GM12878 (cell line): ENCODE data around the gene CDHR2. TPM values are rescaled to one million over a fixed set of nuclear protein-coding genes. Genes with fewer than 3 reads are reported as not detected.

Experiments used
- ATAC-seq: fragments of 200-7000 bp; cut with Tn5 transposase; 3 replicates; pipeline ENCODE4 v1.9.1; 2020; ENCODE audit warnings: mild to moderate bottlenecking, moderate library complexity
- BruUV-seq: library from RNA; stranded (reverse); fragments of 400-500 nt; replicated peaks from 2 replicates; lab custom pipeline; 2021; lab: Mats Ljungman, UMichigan
- CTCF ChIA-PET: fragments of 300-600 bp; sonication (Branson Sonifier 250); formaldehyde crosslinking; extraction: SDS; loops from one replicate; lab custom pipeline; 2021; ENCODE audit warnings: inconsistent platforms; lab: Yijun Ruan, JAX
- POLR2A ChIA-PET: fragments of 350-600 bp; formaldehyde crosslinking; extraction: SDS; loops from one replicate; lab custom pipeline; 2021; ENCODE audit warnings: inconsistent platforms; lab: Charles Lee
- RAD21 ChIA-PET: fragments of 300-600 bp; sonication (Branson Sonifier 250); formaldehyde crosslinking; loops from one replicate; lab custom pipeline; 2023; ENCODE audit warnings: antibody characterized with exemption; ENCODE audit not compliant: unreplicated experiment; lab: Charles Lee
- SMC1A ChIA-PET: fragments of 300-600 bp; sonication (Branson Sonifier 250); formaldehyde crosslinking; loops from one replicate; lab custom pipeline; 2023; ENCODE audit not compliant: unreplicated experiment, uncharacterized antibody; lab: Charles Lee
- DNase-seq: peaks from one replicate; pipeline ENCODE4 v3.0.0-alpha.2; 2011; ENCODE audit warnings: low read depth, low spot score
- FAIRE-seq: peaks from 3 replicates; lab custom pipeline; 2011; peaks lifted over from hg19 to GRCh38; lab: Jason Lieb, UNC
- H2AFZ ChIP-seq: 2 replicates; pipeline ENCODE4 v1.6.0; 2011; ENCODE audit warnings: low read depth, low read length, control low read depth; ENCODE audit not compliant: control insufficient read depth
- H3K27ac ChIP-seq: 2 replicates; pipeline ENCODE4 v1.5.1; 2011; ENCODE audit warnings: control low read depth; ENCODE audit not compliant: control insufficient read depth, insufficient read depth
- H3K27me3 ChIP-seq, 2 experiments: replicated peaks in 1 of 2; 2 replicates each; pipeline versions ENCODE4 v1.6.0 to v1.6.1; 2011; ENCODE audit warnings: low read length in 1 of 2; ENCODE audit not compliant: control insufficient read depth in 2 of 2, insufficient read depth in 2 of 2
- H3K36me3 ChIP-seq, 2 experiments: 2 replicates each; pipeline ENCODE4 v1.5.1; 2011; ENCODE audit warnings: low read length in 1 of 2; ENCODE audit not compliant: control insufficient read depth in 2 of 2, insufficient read depth in 2 of 2
- H3K4me1 ChIP-seq: 2 replicates; pipeline ENCODE4 v1.6.1; 2011; ENCODE audit warnings: mild to moderate bottlenecking, low read length, moderate library complexity, mixed read lengths; ENCODE audit not compliant: control insufficient read depth, insufficient read depth
- H3K4me2 ChIP-seq: 2 replicates; pipeline ENCODE4 v1.6.0; 2011; ENCODE audit warnings: control low read depth; ENCODE audit not compliant: control insufficient read depth, insufficient read depth
- H3K4me3 ChIP-seq: fragments of 200-600 bp; sonication (generic); 2 replicates; pipeline ENCODE4 v1.5.1; 2016
- H3K79me2 ChIP-seq: 2 replicates; pipeline ENCODE4 v1.6.0; 2011; ENCODE audit warnings: low read length; ENCODE audit not compliant: control insufficient read depth, insufficient read depth
- H3K9ac ChIP-seq: 2 replicates; pipeline ENCODE4 v1.8.0; 2011; ENCODE audit warnings: low read length, control low read depth, mixed read lengths; ENCODE audit not compliant: control insufficient read depth, insufficient read depth
- H3K9me3 ChIP-seq: replicated peaks from 3 replicates; pipeline ENCODE4 v1.5.1; 2011; ENCODE audit warnings: mild to moderate bottlenecking, low read length; ENCODE audit not compliant: control insufficient read depth, insufficient read depth
- H4K20me1 ChIP-seq: 2 replicates; pipeline ENCODE4 v1.6.0; 2011; ENCODE audit not compliant: control insufficient read depth, insufficient read depth
- BACH1 ChIP-seq: fragments of 450-650 bp; IDR thresholded peaks from 2 replicates; pipeline ENCODE4 v1.6.1; 2017; ENCODE audit warnings: mild to moderate bottlenecking, borderline replicate concordance
- BHLHE40 ChIP-seq, 2 experiments: fragments of 450-650 bp in 1 of 2; IDR thresholded peaks; 2 replicates each; pipeline ENCODE4 v1.6.1; 2011 to 2017; ENCODE audit warnings: low read depth in 2 of 2, borderline replicate concordance in 1 of 2, improper control_type of control experiment in 1 of 2, low read length in 1 of 2, mild to moderate bottlenecking in 1 of 2
- BRCA1 ChIP-seq: IDR thresholded peaks from 2 replicates; pipeline ENCODE4 v1.6.1; 2011; ENCODE audit warnings: low read depth, low read length, improper control_type of control experiment
- CHD2 ChIP-seq: IDR thresholded peaks from 2 replicates; pipeline ENCODE4 v1.6.1; 2011; ENCODE audit warnings: low read depth, low read length, improper control_type of control experiment, borderline replicate concordance
- E4F1 ChIP-seq: fragments of 450-650 bp; IDR thresholded peaks from 2 replicates; pipeline ENCODE4 v1.6.1; 2018; ENCODE audit warnings: borderline replicate concordance, mild to moderate bottlenecking; ENCODE audit not compliant: partially characterized antibody
- EGR1 ChIP-seq, 2 experiments: IDR thresholded peaks; 1 replicate in 1 of 2; 2 replicates in 1 of 2; pipeline ENCODE4 v1.6.1; 2011 to 2012; ENCODE audit warnings: low read depth in 2 of 2, low read length in 2 of 2, borderline replicate concordance in 1 of 2, mild to moderate bottlenecking in 1 of 2, moderate library complexity in 1 of 2
- FOS ChIP-seq: IDR thresholded peaks from 3 replicates; pipeline ENCODE4 v1.6.1; 2011; ENCODE audit warnings: borderline replicate concordance; ENCODE audit not compliant: insufficient read length; ENCODE audit errors: extremely low read depth
- HCFC1 ChIP-seq: fragments of 150-350 bp; IDR thresholded peaks from 2 replicates; pipeline ENCODE4 v1.6.1; 2014; ENCODE audit warnings: low read length
- IKZF1 ChIP-seq: fragments of 450-650 bp; conservative IDR thresholded peaks from 2 replicates; pipeline ENCODE4 v1.6.1; 2017; ENCODE audit warnings: antibody characterized with exemption, mild to moderate bottlenecking
- KLF5 ChIP-seq: fragments of 450-650 bp; IDR thresholded peaks from 2 replicates; pipeline ENCODE4 v1.6.1; 2014; ENCODE audit warnings: mild to moderate bottlenecking; ENCODE audit not compliant: partially characterized antibody
- POLR2AphosphoS2 ChIP-seq: IDR thresholded peaks from 2 replicates; pipeline ENCODE4 v1.6.1; 2011; ENCODE audit warnings: low read depth, mild to moderate bottlenecking, low read length, improper control_type of control experiment, moderate library complexity
- RAD21 ChIP-seq: IDR thresholded peaks from 2 replicates; pipeline ENCODE4 v1.6.1; 2011; ENCODE audit warnings: mild to moderate bottlenecking, low read depth, low read length, moderate library complexity; ENCODE audit not compliant: insufficient read depth
- RB1 ChIP-seq: fragments of 450-650 bp; formaldehyde crosslinking; IDR thresholded peaks from 2 replicates; pipeline ENCODE4 v1.6.1; 2017; ENCODE audit warnings: mild to moderate bottlenecking, borderline replicate concordance
- SPI1 ChIP-seq: IDR thresholded peaks from 2 replicates; pipeline ENCODE4 v1.6.1; 2011; ENCODE audit warnings: low read depth, mild to moderate bottlenecking, low read length, moderate library complexity, borderline replicate concordance; ENCODE audit not compliant: insufficient read depth
- SUZ12 ChIP-seq: fragments of 200-600 bp; sonication (generic); IDR thresholded peaks from one replicate; pipeline ENCODE4 v1.6.1; 2018; ENCODE audit warnings: antibody characterized with exemption, mild to moderate bottlenecking; ENCODE audit not compliant: unreplicated experiment
- TCF7 ChIP-seq: IDR thresholded peaks from 2 replicates; pipeline ENCODE4 v1.6.1; 2014; ENCODE audit warnings: antibody characterized with exemption, borderline replicate concordance
- ZBTB4 ChIP-seq: fragments of 450-650 bp; formaldehyde crosslinking; IDR thresholded peaks from 2 replicates; pipeline ENCODE4 v1.4.0; 2022; ENCODE audit warnings: mild to moderate bottlenecking, moderate library complexity
- ZNF622 ChIP-seq: fragments of 450-650 bp; IDR thresholded peaks from 2 replicates; pipeline ENCODE4 v1.6.1; 2017; ENCODE audit warnings: mild to moderate bottlenecking, inconsistent platforms
- ZSCAN29 ChIP-seq: fragments of 450-650 bp; IDR thresholded peaks from 2 replicates; pipeline ENCODE4 v1.6.1; 2017; ENCODE audit warnings: mild to moderate bottlenecking, moderate library complexity
- WGBS: methylation state at CpG from one replicate; pipeline ENCODE4 v1.1.6; 2016; ENCODE audit warnings: low lambda C conversion rate; ENCODE audit not compliant: insufficient replicate concordance, insufficient coverage; ENCODE audit errors: missing lambda C conversion rate; 5-methylcytosine and 5-hydroxymethylcytosine counted together
- in situ Hi-C: fragments of 300-500 bp; cut with MboI; formaldehyde crosslinking; loops from 9 replicates; pipeline ENCODE4 v1.14.3; 2018; ENCODE audit warnings: mixed read lengths
- intact Hi-C: fragments of 100-400 bp; cut with micrococcal nuclease; formaldehyde crosslinking; loops from one replicate; pipeline ENCODE4 v1.14.2; 2022; ENCODE audit not compliant: unreplicated experiment
- polyA plus RNA-seq, 11 experiments: library from polyadenylated mRNA; depleted of rRNA in 4 of 11; unstranded in 6 of 11; stranded (reverse) in 5 of 11; fragments of >200 nt; fragmentation: Nextera tagmentation in 4 of 11; fragmentation: Illumina TruSeq in 1 of 11; extraction: Ambion mirVana in 4 of 11; extraction: Trizol in 1 of 11; gene quantifications; 1 replicate in 1 of 11; 2 replicates in 10 of 11; pipeline versions ENCODE4 v1.2.1 to v1.2.3, GENCODE V29; 2011 to 2016; ENCODE audit warnings: inconsistent platforms in 2 of 11, missing spikeins in 2 of 11, low read depth in 1 of 11
- total RNA-seq, 4 experiments: library from RNA; depleted of rRNA in 3 of 4; stranded (reverse); fragments of >200 nt in 3 of 4; fragmentation: Illumina TruSeq in 1 of 4; extraction: Trizol in 1 of 4; gene quantifications; 2 replicates each; pipeline versions ENCODE4 v1.2.1 to v1.2.3, GENCODE V29; 2013 to 2021

The CDHR2 gene
- total and polyA plus RNA-seq, 10 of the 15 experiments (the other 5 are each of a cell fraction or from before 2014, with no cell fraction given) = 0.03 to 0.46 (median 0.06) TPM; not detected in 5

- 74% methylated on average over 22 of the region's 22 CpGs for WGBS
- H3K9me3 ChIP-seq = no peaks in the 10 kb centered on the region
- POLR2A ChIA-PET = no interaction called here
- TF ChIP-seq TCF7 = no peak
- TF ChIP-seq SUZ12 = no peak
- no peak for TF ChIP-seq BHLHE40 (IDR thresholded peaks at IDR 0.05; ENCODE audit: borderline replicate concordance in 1 of 2, low read depth in 2 of 2, low read length in 1 of 2)
- no peak for TF ChIP-seq HCFC1
- TF ChIP-seq POLR2AphosphoS2 = no peak
- no peak for TF ChIP-seq KLF5
- no peak for TF ChIP-seq ZNF622
- TF ChIP-seq E4F1 = no peak
- TF ChIP-seq CHD2 = no peak
- no peak for TF ChIP-seq SPI1
- no peak for TF ChIP-seq EGR1 (IDR thresholded peaks at IDR 0.05; ENCODE audit: borderline replicate concordance in 1 of 2, low read depth in 2 of 2, low read length in 2 of 2)
- TF ChIP-seq ZSCAN29 = no peak
- TF ChIP-seq ZBTB4 (CRISPR knock-in tag) = no peak
- no peak for TF ChIP-seq RAD21
- TF ChIP-seq IKZF1 = no peak
- TF ChIP-seq BACH1 = no peak
- no peak for TF ChIP-seq RB1
- TF ChIP-seq FOS = no peak
- no peak for TF ChIP-seq BRCA1
Measured at GRCh38 chr5:176644878-176645670, 95.9 kb downstream of the CDHR2 start.

More at GRCh38 chr5:176644878-176645670, 95.9 kb downstream of the CDHR2 start:
- in situ Hi-C loops = no loop called here
- Histone ChIP-seq H4K20me1 (no peaks in the 10 kb centered on the region), H3K9ac (no peak overlapping the region), H2AFZ (no peak overlapping the region), H3K79me2 (no peaks in the 10 kb centered on the region), H3K4me3 (no peak overlapping the region), H3K27ac (no peak overlapping the region), H3K27me3 (no peaks in the 10 kb centered on the region), H3K4me1 (peaks cover 18% of the 10 kb centered on the region), H3K36me3 (no peaks in the 10 kb centered on the region), H3K4me2 (no peak overlapping the region)
- ChIA-PET RAD21 (no interaction called here), SMC1A (no interaction called here), CTCF (no interaction called here)
- FAIRE-seq = no peak
- no peak for DNase-seq
- no TSS peak for BruUV-seq
- intact Hi-C loops = loop anchor here (5.0 to 10.0 kb wide), 2 partner anchors 73 to 230 kb away; partner anchors contain the start of gene CLTB
- ATAC-seq = no peak
